Measurements from ENCODE around the gene PLCB3. TPM values are rescaled to one million over a fixed set of nuclear protein-coding genes. Genes with fewer than 3 reads are reported as not detected.

Gene PLCB3
- total and polyA plus RNA-seq, 12 donors = 5.0 to 89.5 (median 41.2) TPM

GRCh38 chr11:64284962-64285884 lies 33.9 kb downstream of the PLCB3 start, which contains the start of gene GPR137:
GPR137 (plus strand) TSS chr11:64285848; CDS start chr11:64286525, 677 bp downstream.
- TF ChIP-seq CTCF (IDR thresholded peaks at IDR 0.05) (peak in 1 of 6 experiments; percentile 6), POLR2A (IDR thresholded peaks at IDR 0.05) (peak in 1 of 2 donors; percentile 44)
- WGBS, 4 donors = 1% methylated on average over 23 to 102 of the region's 102 CpGs; no CpG with 5 or more reads in 1 of the 4 donors
- Histone ChIP-seq H3K4me1 (replicated peaks in 1 of 2) (peaks cover 15 to 19% of the 10 kb centered on the region in 2 donors), H3K27me3 (no peaks in the 10 kb centered on the region), H3K9me3 (replicated peaks in 1 of 3) (no peaks in the 10 kb centered on the region), H3K36me3 (replicated peaks in 1 of 2) (peaks cover 0 to 3% of the 10 kb centered on the region in 2 donors), H3K27ac (peak within 1 kb of the TSS; percentile 77 to 94 (median 87)), H3K4me3 (peak within 1 kb of the TSS; percentile 17 to 93 (median 75))
- intact Hi-C loops (cut with DNase I) = no loop called here
- peak; percentile 78 to 88 (median 84) for DNase-seq

DNA sequence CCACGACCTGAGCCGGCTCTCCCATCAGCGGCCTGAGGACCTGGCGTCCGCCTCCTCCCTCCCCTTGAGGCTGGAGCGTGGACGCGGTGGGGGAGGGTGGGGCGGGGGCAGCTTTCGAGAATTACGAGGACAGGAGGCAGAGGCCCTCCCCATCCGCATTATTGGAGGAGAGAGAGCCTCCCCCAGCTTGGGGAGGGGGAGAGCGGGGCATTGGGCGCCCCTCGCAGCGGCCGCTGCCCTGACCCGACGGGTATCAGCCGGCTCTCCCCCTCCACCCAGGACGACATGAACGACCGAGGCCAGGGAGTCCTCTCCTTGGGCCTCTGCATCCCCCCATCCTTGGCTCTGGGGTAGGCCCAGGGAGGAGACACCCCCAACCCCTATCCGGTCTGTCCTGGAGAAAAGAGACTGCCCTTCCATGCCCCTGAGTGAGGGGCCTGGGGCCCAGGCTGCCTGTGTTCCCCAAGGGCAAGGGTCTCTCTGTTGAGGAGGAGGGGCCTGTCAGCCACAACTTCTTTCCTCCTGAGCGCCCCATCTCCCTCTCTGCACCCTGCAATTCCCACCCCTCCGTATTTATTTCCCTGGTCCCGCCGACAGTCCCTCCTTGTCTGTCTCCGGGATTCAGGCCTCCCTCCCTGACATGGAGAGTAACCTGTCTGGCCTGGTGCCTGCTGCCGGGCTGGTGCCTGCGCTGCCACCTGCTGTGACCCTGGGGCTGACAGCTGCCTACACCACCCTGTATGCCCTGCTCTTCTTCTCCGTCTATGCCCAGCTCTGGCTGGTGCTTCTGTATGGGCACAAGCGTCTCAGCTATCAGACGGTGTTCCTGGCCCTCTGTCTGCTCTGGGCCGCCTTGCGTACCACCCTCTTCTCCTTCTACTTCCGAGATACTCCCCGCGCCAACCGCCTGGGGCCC lies 34.8 kb downstream of the PLCB3 start:
- H3K4me1 ChIP-seq (replicated peaks in 1 of 2) = peaks cover 15 to 19% of the 10 kb centered on the region in 2 donors
- intact Hi-C loops (cut with DNase I) = no loop called here
- H3K4me3 ChIP-seq = peak overlapping the region in 2 of 4 donors; percentile 86 to 93
- 24 to 53% (median 34%) methylated on average over 15 to 37 of the region's 40 CpGs for WGBS, 4 donors
- H3K27ac ChIP-seq = peak overlapping the region in 3 of 5 donors; percentile 77 to 94 (median 93)
- TF ChIP-seq CTCF (IDR thresholded peaks at IDR 0.05) = no peak
- TF ChIP-seq POLR2A (IDR thresholded peaks at IDR 0.05) = no peak
- DNase-seq = peak in 4 of 7 donors; percentile 36 to 62 (median 46)
- H3K27me3 ChIP-seq = peaks cover 7% of the 10 kb centered on the region
- no peaks in the 10 kb centered on the region for H3K9me3 ChIP-seq (replicated peaks in 1 of 3)
- peaks cover 0 to 3% of the 10 kb centered on the region in 2 donors for H3K36me3 ChIP-seq (replicated peaks in 1 of 2)

GRCh38 chr11:64286801-64287159 lies 35.5 kb downstream of the PLCB3 start:
- TF ChIP-seq CTCF (IDR thresholded peaks at IDR 0.05) = no peak
- TF ChIP-seq POLR2A (IDR thresholded peaks at IDR 0.05) = no peak
- intact Hi-C loops (cut with DNase I) = no loop called here

More at GRCh38 chr11:64286801-64287159, 35.5 kb downstream of the PLCB3 start:
- Histone ChIP-seq H3K9me3 (replicated peaks in 1 of 3) (no peaks in the 10 kb centered on the region), H3K27me3 (peaks cover 13% of the 10 kb centered on the region), H3K36me3 (replicated peaks in 1 of 2) (peaks cover 0 to 3% of the 10 kb centered on the region in 2 donors), H3K4me3 (no peak overlapping the region), H3K4me1 (replicated peaks in 1 of 2) (peaks cover 15 to 21% of the 10 kb centered on the region in 2 donors), H3K27ac (no peak overlapping the region)
- 53 to 73% (median 61%) methylated on average over 9 of the region's 9 CpGs for WGBS, 4 donors
- DNase-seq = no peak
